AG04449 (cell line): ENCODE data around the gene LRRC39.

Experiments used
- CTCF ChIA-PET: fragments of 350-600 bp; formaldehyde crosslinking; extraction: SDS; loops from one replicate; lab custom pipeline; 2021; ENCODE audit warnings: antibody characterized with exemption; lab: Yijun Ruan, JAX
- POLR2A ChIA-PET: fragments of 400-600, 350-600 bp; formaldehyde crosslinking; extraction: SDS; loops from one replicate; lab custom pipeline; 2020; ENCODE audit warnings: antibody characterized with exemption, inconsistent platforms; lab: Yijun Ruan, JAX
- DNase-seq: peaks from one replicate; pipeline ENCODE4 v3.0.0-alpha.2; 2010; ENCODE audit warnings: low read depth, low spot score
- H3K4me3 ChIP-seq: 2 replicates; pipeline ENCODE4 v1.5.1; 2011; ENCODE audit warnings: low read depth, mild to moderate bottlenecking, control low read depth, low read length
- TF ChIP-seq, protein P1 (sequence below): IDR thresholded peaks from one replicate; pipeline ENCODE4 v1.5.1; 2011; ENCODE audit warnings: mild to moderate bottlenecking, moderate library complexity, low read length, control low read depth, inconsistent platforms; ENCODE audit not compliant: insufficient read depth; ENCODE audit errors: missing control alignments

The LRRC39 gene

DNA sequence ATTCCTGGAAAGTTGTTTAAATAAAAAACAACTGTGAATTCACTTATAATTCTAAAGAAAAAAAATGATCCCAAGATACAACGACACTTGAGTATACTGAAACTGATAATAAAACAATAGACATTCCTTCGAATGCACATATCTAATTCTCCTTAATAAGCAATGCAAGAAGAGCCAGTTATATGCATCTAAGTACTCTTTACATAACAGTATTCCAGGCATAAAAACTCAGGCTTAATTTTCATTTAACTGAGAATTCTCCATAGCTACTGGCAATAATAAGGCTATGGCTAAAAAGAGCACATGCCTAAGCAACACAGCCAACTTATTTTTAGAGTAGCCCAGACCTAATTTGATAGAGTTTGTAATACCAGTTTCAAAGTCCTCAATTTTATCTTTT, 76.5 kb downstream of the LRRC39 start:
- POLR2A ChIA-PET = no interaction called here
- TF ChIP-seq, protein P1, sequence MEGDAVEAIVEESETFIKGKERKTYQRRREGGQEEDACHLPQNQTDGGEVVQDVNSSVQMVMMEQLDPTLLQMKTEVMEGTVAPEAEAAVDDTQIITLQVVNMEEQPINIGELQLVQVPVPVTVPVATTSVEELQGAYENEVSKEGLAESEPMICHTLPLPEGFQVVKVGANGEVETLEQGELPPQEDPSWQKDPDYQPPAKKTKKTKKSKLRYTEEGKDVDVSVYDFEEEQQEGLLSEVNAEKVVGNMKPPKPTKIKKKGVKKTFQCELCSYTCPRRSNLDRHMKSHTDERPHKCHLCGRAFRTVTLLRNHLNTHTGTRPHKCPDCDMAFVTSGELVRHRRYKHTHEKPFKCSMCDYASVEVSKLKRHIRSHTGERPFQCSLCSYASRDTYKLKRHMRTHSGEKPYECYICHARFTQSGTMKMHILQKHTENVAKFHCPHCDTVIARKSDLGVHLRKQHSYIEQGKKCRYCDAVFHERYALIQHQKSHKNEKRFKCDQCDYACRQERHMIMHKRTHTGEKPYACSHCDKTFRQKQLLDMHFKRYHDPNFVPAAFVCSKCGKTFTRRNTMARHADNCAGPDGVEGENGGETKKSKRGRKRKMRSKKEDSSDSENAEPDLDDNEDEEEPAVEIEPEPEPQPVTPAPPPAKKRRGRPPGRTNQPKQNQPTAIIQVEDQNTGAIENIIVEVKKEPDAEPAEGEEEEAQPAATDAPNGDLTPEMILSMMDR = no peak
- H3K4me3 ChIP-seq = no peak overlapping the region
- DNase-seq = no peak
- CTCF ChIA-PET = no interaction called here

DNA sequence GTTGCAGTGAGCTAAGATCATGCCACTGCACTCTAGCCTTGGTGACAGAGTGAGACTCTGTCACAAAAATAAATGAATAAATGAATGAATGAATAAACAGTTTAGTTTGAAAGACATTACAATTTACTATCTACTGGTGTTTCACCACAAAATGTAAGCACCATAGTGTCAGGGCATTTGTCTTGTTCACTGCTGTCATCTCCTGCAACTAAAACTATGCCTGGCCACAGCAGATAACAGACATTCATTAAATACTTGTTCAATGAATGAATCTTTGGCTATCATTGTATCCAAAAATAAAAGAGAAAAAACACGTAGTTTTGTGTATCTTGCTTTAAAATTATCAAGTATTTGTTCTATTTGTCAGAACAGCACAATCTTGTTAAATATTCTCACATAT, 77.9 kb downstream of the LRRC39 start:
- H3K4me3 ChIP-seq = no peak overlapping the region
- DNase-seq = peak; percentile 36
- TF ChIP-seq, protein P1 = no peak
- ChIA-PET POLR2A (no interaction called here), CTCF (no interaction called here)
